GM03348 (cell line): ENCODE measurements around the gene NKIRAS2.
A peak's percentile ranks its signal among the peaks of the same experiment; 100 is the strongest.

Source experiments
- DNase-seq: peaks from one replicate; pipeline ENCODE4 v3.0.0; 2012; ENCODE audit warnings: low spot score

Gene NKIRAS2

GRCh38 chr17:42019509-42020404 lies at the start of gene NKIRAS2:
NKIRAS2 (plus strand) TSS chr17:42020090; CDS start chr17:42021578, 1,488 bp downstream.
- DNase-seq, result peak; percentile 97

GRCh38 chr17:41970901-41971331 lies 49.0 kb upstream of the NKIRAS2 start:
- no peak for DNase-seq

- no peak for DNase-seq
Measured at GRCh38 chr17:41971721-41972523, 48.0 kb upstream of the NKIRAS2 start.

- DNase-seq, result no peak
Measured at GRCh38 chr17:41972571-41973407, 47.1 kb upstream of the NKIRAS2 start.

- DNase-seq, result no peak
Measured at GRCh38 chr17:41973408-41973811, 46.5 kb upstream of the NKIRAS2 start.

- DNase-seq, result no peak
Measured at GRCh38 chr17:41974031-41974430, 45.9 kb upstream of the NKIRAS2 start.

- no peak for DNase-seq
Measured at GRCh38 chr17:41974658-41975057, 45.2 kb upstream of the NKIRAS2 start.

- peak; percentile 75 for DNase-seq
Measured at GRCh38 chr17:41975099-41976083, 44.5 kb upstream of the NKIRAS2 start.

GRCh38 chr17:41976142-41976768 lies 43.6 kb upstream of the NKIRAS2 start:
- DNase-seq, result peak; percentile 69

- DNase-seq, result no peak
Measured at GRCh38 chr17:41977991-41978390, 41.9 kb upstream of the NKIRAS2 start.

GRCh38 chr17:41982026-41982760 lies 37.7 kb upstream of the NKIRAS2 start:
- no peak for DNase-seq

- DNase-seq, result no peak
Measured at GRCh38 chr17:41984454-41984853, 35.4 kb upstream of the NKIRAS2 start.

GRCh38 chr17:41985919-41986318 lies 34.0 kb upstream of the NKIRAS2 start:
- no peak for DNase-seq

- no peak for DNase-seq
Measured at GRCh38 chr17:41986634-41987033, 33.3 kb upstream of the NKIRAS2 start.

GRCh38 chr17:41987642-41988041 lies 32.2 kb upstream of the NKIRAS2 start:
- DNase-seq, result no peak

- no peak for DNase-seq
Measured at GRCh38 chr17:41988418-41988817, 31.5 kb upstream of the NKIRAS2 start.

GRCh38 chr17:41989702-41990419 lies 30.0 kb upstream of the NKIRAS2 start:
- no peak for DNase-seq

- DNase-seq, result no peak
Measured at GRCh38 chr17:41992576-41992975, 27.3 kb upstream of the NKIRAS2 start.

GRCh38 chr17:41996855-41997164 lies 23.1 kb upstream of the NKIRAS2 start:
- no peak for DNase-seq
